NOMO-1 (cell line): ENCODE data around the gene ST6GALNAC3.
"Not testable (repeated sequence)": the region's sequence is repeated elsewhere in the genome, so short reads cannot be mapped to it uniquely, and the experiment has no call there.

Source experiments
- DNase-seq, 2 experiments: peaks; one replicate each; lab custom pipeline; 2025; ENCODE audit not compliant: unreplicated experiment in 2 of 2; lab: John Stamatoyannopoulos, UW

Gene ST6GALNAC3

DNA sequence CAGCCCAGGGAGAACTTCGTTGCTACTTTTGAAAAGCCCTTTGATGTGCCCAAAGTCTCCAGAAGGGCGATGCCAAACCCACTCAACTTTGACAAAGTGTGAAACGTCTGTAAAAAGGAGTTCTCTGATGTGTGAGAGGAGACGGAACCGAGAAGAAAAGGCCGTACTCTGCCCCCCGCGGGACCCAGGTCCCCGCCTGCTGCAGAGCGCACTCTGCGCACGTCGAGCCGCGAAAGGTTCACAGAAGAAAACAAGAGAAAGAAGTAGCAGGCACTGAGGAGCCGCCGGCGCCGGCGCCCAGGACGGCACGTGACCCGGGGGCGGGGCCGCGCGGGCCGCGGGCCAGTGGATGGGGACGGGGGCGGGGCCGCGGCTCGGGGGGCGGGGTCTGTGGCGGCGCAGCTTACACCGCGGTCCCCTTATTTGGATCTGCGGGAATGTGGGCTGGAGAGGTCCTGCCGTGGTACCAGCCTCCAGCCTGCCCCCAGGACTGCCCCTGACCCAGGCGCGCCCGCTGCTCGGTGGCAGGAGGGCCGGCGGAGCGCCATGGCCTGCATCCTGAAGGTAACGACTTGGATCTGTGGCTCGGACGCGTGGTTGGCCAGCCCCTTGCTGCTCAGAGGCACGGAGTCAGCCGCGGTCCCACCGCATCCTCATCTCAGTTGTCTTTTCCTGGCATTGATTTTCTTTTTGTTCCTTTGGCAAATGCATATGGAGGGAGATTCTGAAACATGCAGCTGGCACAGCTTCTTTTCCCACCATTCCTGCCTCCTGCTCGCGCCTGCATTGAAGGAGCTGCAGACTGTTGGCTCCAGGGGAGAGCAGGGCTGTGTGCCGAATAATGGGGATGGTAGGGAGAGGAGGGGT is at the start of gene ST6GALNAC3:
Gene ST6GALNAC3, plus strand, starts transcription at position 426 of the 867 bp plus-strand sequence.
- peak; percentile 50 to 59 for DNase-seq

DNA sequence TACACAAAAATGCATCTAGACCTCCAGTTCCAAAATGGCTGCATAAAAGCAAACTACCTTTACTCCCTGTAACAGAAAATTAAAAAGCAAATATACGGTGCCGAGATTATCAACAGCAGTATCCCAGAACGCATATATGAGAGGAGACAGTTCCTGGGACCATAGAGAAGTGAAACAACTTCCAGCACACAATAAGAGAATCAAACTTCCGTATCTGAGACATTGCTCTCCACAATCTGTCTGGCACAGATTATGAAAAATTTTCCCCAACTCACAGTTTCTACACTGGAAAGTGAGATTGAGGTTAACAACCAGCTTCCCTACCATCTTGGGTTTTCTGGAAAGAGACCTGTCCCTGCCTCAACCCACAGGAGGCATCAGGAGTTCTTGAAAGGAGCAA is 47.2 kb upstream of the ST6GALNAC3 start:
- DNase-seq: peak in 1 of 2 experiments; percentile 31

DNA sequence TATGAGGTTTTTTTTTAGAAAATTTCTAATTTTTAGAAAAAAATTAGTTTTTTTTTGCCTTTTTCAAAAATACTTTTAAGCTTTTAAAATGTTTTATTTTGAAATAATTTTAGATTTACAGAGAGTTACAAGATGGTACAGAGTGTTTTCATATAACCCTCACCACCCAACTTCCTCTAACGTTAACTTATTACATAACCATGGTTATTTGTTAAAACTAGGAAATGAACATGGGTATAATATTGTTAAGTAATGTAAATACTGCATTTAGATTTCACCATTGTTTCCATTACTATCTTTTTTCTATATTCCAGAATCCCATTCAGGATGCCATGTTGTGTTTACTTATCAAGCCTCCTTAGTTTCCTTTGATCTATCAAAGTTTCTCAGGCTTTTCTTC is 45.2 kb upstream of the ST6GALNAC3 start:
- DNase-seq: peak in 1 of 2 experiments; percentile 34

DNA sequence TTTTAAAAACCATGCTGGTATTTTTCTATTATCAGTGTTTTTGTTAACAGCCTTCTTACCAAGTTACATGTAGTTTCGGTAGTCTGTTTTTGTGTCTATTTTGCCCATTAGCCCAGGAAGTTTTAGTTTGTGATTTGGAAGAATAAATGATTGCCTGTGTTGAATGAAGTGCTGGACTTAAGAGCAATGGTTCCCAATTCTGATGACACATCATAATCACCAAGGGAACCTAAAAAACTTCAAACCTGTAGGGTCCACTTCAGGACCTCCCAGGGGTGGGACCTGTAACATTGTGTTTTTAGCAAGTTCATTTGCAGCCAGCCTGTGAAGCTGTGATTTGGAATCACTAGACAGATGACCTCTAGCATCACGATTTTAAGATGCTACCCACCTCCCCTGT is 43.0 kb upstream of the ST6GALNAC3 start:
- DNase-seq: no peak

DNA sequence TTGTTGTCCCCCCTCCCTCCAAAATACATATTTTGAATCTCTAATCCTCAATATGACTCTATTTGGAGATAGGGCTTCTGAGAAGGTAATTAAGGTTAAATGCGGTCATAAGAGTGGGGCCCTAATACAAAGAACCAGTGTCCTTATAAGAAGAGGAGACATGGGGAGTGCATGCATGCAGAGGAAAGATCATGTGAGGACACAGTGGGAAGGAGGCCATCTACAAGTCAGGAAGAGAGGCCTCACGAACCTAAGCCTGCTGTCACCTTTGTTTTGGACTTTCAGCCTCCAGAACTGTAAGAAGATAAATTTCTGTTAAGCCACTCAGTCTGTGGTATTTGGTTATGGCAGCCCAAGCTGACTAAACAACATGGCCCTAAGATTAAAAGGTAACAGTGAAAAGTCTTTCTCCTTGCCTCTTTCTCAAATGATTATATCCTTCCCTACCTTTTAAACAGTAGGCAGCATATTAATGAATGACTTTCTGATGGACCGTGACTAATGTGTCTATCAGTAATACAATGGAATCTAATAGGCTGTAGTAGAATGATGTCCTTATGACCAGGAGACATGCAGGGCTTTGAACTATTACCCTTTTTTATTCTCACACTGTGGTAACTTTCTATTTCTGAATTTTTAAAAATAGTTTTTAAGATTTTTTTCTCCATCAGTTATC is 40.6 kb upstream of the ST6GALNAC3 start:
- no peak for DNase-seq

DNA sequence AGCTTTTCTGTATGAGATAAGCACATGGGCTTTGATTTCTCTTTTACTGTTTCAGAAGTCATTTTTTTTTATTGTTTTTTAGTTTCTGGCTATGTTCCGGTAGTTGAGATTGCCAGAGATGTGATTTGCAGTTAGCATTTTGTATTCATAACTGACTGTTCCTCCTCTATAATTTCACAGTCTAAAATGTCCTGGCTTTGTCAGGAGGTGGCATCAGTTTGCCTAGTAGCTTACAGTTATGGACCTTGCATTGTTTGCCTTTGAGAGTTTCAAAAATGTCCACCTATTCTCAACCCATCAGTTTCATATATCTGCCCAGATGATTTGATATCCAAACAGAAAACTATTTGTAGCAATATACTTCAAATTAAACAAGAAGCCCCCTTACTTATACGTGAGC is 39.5 kb upstream of the ST6GALNAC3 start:
- DNase-seq: no peak

DNA sequence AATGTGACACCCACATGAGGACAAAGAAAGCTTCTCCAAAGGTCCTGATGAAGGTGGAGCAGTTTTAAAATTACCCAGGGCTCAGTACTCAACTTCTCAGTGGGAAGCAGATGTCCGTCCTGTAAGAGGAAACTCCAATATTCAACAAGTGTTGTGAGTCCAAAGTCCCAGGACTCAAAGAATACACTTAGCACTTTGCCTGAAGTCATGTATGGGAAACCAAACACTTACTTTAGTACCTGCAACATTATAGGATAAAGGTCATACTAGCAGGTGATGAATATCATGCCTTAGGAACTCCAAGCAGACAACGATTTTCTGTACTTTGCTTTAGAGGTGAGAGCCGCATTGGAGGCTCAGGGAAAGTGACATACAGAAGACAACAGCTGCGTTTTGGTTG is 37.2 kb upstream of the ST6GALNAC3 start:
- DNase-seq: no peak

DNA sequence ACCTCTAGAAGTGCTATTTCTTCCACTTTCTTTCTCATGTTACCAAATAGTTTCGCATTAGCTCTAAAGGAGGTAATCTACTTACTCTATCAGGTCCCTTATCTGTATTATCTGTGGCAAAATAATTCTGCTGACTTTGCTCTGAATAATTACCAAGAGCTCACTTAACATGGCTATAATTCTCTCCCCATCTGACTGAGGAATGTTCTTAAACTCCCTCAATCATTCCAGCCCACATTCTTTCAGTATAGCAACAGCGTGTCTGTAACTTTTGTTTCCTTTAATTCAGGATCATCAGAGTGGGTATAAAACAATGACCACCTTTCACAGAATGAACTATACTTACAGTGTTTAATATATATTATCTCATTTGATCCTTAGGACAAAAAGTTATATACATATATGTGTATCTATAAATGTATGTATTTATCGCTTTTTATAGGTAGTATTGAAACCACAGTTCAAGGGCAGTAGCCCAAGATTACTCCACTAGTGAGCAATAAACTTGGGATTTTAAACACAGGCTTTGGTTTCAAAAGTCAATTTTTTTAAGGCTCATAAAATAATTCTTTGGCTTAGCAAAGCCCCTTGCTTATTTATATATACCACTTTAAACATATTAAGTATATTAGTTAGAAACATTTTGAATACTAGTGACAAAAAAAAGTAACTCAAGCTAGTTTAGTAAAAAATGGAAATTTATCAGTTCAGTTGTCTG is 36.1 kb upstream of the ST6GALNAC3 start:
- DNase-seq: no peak

DNA sequence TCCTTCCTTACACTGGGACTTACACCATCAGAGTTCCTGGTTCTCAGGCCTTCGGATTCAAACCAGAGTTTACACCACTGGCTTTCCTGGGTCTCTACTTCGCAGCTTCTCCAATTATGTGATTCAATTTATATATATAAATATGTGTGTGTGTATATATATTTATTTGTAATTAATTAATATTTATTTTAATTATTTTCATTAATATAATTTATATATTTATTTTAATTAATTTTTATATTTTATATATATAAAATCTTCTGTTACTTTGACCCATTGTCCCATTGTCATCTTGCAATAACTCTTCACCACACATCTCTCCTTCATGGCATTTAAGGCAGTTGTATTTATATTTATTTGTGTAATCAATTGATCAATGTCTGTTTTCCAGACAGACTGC is 28.4 kb upstream of the ST6GALNAC3 start:
- no peak for DNase-seq

DNA sequence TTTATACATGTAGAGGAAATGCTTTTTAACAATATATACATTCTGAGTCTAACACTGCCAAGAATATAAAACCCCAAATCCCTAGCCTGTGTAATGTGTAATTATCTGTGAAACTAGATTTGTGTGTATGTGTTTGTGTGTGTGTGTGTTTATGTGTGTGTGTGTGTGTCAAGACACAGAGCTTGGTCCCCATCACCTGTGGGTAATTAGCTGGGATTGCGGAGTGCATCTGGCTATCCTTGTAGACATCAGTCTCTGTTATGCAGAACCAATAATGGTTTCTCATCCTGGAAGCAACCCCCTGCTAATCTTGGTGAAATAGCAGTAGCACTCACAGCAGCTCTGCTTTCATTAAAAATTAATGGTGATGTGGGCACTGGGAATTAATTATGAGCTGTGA is 26.3 kb upstream of the ST6GALNAC3 start:
- DNase-seq: no peak

DNA sequence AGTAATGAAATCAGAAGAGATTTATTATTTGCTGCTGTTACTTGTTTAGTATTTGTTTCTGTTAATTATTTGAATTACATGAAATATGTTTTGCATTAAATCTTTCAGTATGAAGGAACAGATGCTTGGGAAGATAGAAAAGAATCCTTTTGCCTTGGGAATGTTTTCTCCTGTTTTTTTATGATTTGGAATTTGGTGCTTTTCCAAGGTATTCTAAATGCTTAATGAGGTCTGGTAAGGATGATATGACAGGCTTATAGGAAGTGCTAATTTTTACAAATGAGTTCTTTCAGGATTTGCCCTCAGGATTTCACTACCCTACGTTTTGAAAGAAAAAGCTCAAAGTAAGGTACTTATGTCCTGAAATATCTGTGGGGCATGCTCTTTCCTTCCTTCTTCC is 25.6 kb upstream of the ST6GALNAC3 start:
- no peak for DNase-seq

DNA sequence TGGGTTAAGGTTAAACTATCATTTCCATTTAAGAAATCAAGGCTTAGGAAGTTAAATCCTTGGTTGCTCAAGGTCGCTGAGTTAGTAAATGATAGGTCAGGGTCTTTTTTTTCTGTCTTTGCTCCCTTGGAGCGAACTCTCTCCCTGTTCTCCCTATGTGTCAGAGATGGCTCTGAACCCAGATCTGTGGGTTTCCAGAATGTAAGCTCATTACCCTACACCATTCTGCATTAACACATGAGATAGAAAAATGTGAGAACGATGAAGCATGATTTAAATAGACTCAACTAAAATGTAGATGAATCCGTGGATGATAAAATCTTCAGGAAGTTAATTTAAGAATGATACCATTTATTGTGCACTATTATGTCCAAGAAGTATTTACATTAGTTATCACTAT is 25.0 kb upstream of the ST6GALNAC3 start:
- DNase-seq: no peak

DNA sequence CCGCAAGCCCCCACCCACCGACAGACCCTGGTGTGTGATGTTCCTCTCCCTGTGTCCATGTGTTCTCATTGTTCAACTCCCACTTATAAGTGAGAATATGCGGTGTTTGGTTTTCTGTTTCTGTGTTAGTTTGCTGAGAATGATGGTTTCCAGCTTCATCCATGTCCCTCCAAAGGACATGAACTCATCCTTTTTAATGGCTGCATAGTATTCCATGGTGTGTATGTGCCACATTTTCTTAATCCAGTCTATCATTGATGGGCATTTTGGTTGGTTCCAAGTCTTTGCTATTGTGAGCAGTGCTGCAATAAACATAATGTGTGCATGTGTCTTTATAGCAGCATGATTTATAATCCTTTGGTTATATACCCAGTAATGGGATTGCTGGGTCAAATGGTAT is 24.5 kb upstream of the ST6GALNAC3 start:
- DNase-seq: not testable (repeated sequence)

DNA sequence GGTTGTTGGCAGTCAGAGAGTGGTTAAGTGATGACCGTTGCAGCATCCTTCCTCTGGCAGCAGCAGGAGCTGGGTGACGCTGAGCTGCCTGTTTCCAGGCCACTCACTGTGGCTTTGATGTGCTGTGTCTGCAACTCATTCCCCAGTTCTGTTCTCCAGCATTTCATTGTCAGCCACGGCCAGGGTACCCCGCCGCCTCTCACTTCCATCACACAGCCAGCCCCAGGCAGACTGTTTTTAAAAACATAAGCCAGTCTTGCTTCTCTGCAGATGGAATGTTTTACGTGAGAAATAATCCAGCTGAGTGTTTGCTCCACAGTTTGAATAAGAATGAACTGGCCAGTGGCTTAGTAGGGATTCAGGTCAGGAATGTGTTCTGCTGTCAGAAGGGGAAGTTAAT is 21.5 kb upstream of the ST6GALNAC3 start:
- no peak for DNase-seq

DNA sequence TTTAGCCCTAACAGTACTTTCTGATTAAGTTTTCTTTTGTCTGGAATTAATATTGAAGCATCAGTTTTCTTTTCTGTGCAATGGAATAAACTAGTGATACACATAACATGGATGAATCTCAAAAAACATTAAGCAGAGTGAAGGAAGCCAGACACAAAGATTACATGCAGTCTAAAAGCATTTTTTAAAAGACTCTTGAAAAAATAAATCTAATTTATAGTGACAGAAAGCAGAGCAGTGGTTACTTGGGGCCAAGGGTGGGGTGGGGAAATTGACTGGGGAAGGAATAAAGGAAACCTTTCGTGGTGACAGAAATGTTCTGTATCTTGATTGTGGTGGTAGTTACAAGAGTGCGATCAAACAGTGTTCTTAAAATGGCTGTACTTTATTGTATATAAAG is 20.2 kb upstream of the ST6GALNAC3 start:
- no peak for DNase-seq

DNA sequence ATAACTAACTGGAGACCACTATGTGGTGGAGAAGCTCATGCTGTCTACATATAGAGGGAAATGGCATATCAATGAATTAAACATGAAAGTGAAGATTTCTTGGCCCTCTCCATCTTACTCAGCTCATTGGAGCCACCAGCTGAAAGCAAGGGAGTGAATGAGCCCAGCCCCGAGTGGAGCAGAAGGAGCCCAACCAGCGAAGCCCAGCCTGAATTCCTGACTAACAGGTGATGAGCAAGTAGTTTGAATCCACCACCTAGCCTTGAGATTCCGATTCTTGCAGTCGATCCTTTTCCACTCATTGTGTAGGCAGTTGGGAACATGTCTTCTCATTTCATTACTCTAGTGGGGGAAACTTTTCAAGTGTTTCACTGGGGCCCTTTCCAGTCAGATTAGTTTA is 18.6 kb upstream of the ST6GALNAC3 start:
- DNase-seq: no peak

DNA sequence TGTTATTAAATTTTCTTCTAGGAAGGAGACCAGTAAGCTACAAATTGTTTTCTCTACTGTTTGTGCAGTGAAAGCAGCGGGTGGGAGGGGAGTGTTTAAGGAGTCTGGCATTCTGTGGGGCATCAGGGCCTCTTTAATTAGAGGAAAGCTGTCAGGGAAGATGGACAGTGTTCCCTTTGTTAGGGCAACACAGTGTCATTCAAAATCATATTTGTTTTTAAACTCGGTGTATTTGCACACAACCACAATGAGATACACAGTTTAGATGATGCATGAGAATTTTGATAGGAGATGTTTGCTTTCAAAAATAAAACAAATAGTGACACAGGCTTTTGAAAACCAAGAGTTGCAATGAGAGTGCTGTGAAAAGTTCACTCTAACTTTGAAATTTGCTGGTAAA is 15.1 kb upstream of the ST6GALNAC3 start:
- no peak for DNase-seq

DNA sequence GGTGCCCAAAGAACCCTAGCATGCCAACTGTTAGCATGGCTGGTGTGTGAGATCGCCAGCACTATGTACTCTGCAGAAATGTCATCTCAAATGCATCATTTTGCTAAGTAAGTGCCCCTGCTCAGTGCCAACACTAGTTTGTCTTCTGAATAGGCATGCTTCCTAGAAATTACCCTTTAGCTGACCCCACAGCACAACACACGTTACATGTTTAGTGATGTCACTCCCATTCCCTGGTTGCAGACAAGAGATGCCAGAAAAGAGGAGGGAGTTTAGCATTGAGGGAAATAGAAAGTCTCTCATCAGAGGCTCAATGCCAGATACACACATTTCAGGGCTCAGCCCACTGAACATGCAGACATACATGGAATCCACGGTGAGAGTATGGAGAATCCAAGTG is 9.3 kb upstream of the ST6GALNAC3 start:
- no peak for DNase-seq

DNA sequence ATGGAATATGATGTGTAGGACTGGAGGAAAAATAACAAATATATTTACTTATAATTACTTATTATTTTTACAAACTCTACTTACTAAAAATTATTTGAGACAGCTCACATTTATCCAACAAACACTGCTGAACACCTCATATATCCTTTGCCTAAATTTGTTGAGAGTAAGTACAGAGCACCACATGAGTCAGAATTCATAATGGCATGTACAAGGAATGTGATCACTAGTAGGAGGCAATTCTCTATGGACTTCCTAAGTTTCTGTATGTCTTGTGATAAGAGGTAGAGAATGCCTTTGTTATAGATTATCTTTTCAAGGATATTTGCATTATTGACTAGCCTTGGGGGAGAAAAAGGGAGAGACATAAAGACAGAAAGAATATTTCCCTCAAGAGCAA is 8.2 kb upstream of the ST6GALNAC3 start:
- DNase-seq: no peak

DNA sequence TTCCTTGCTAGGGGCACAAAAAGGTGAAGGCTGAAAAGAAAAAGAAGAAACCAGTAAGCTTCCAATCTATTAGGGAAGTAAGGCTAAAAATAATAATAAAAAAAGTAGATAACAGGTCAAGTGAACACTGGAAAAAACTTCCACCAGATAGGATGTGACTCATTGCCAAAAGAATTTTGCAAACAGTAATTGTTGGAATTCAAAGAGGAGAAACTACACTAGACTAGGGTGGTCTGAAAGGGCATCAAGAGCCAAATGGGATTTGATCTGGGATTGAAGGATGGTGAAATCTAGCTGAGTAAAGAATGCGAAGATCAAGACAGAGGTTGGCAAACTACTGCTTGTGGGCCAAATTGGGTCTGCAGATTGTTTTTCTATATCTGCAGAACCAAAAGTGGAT is 6.0 kb upstream of the ST6GALNAC3 start:
- no peak for DNase-seq

DNA sequence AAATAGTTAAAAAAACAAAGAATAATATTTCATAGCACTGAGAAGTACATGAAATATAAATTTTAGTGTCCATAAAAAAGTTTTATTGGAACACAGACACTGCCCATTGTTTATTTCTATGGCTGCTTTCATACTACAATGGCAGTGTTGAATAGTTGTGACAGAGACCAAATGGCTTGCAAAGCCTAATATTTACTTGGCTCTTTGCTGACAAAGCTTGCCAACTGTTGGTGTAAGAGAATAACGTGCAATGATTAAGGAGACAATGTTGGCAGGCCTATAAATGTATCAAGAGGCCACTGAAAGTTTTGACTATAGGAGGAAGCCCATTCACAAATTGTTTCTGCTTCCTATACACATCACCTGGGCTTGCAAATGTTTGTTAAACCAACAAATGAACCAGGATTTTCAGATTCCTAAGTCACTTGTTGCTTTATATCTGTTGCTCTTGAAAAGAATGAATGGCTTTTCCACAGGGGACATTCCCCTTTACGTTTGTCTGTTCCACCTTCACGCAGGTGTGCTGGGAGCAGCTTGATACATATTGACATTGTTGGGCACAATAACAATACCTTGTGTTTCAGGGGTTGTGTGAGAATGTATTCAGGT is 5.5 kb upstream of the ST6GALNAC3 start:
- DNase-seq: no peak
